ENCODE measurements around the gene SMARCB1. TPM values are rescaled to one million over a fixed set of nuclear protein-coding genes. Genes with fewer than 3 reads are reported as not detected.

SMARCB1 gene
- total RNA-seq, 2 donors from 2014 or later, result 41.4 to 45.9 TPM

DNA sequence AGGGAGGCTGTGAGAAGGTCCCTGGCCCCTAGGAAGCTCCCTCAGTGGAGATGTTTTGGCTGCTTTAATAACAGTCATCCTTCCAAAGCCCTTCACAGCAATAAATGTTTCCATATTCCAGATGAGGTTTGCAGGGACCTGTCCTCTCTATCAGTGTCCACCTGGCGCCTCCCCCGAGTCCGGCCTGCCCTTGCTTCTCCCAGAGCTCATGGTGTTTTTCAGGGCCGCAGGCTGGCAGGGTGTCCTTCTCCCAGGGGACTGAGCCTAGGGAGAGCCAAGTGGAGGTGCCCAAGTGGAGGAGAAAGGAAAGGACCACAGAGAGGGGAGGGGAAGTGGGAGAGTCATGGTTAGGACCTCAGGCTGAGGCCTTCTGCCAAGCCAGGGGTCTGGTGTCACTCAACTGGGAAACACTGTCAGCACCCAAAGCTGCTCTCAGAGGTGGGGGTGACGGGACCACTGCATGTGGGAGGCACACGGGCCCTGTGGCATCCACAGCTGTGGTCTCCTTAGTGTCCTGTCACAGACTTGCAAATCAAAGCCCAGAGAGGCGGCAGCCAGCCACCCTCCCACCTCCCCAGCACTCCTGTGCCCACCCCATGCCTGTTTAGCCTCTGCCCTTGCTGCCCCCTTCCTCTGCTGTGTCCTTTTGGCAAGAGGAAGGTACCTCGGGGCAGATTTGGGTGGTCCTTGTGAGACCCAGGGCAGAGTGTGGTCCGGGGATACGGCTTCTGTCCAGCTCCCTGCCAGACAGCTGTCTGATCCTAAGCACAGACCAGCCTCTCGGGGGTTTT lies 45.7 kb downstream of the SMARCB1 start:
- TF ChIP-seq, protein P1, sequence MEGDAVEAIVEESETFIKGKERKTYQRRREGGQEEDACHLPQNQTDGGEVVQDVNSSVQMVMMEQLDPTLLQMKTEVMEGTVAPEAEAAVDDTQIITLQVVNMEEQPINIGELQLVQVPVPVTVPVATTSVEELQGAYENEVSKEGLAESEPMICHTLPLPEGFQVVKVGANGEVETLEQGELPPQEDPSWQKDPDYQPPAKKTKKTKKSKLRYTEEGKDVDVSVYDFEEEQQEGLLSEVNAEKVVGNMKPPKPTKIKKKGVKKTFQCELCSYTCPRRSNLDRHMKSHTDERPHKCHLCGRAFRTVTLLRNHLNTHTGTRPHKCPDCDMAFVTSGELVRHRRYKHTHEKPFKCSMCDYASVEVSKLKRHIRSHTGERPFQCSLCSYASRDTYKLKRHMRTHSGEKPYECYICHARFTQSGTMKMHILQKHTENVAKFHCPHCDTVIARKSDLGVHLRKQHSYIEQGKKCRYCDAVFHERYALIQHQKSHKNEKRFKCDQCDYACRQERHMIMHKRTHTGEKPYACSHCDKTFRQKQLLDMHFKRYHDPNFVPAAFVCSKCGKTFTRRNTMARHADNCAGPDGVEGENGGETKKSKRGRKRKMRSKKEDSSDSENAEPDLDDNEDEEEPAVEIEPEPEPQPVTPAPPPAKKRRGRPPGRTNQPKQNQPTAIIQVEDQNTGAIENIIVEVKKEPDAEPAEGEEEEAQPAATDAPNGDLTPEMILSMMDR (IDR thresholded peaks at IDR 0.05), result no peak
- peaks cover 21% of the 10 kb centered on the region for H3K36me3 ChIP-seq
- no peak overlapping the region for H3K4me3 ChIP-seq
- H3K4me1 ChIP-seq, result peaks cover 0 to 90% of the 10 kb centered on the region in 2 donors
- H3K27me3 ChIP-seq, result no peaks in the 10 kb centered on the region
- H3K27ac ChIP-seq, result peak overlapping the region; percentile 88 to 90
- H3K9me3 ChIP-seq, result no peaks in the 10 kb centered on the region
- no peak for DNase-seq (ENCODE audit: low spot score)

DNA sequence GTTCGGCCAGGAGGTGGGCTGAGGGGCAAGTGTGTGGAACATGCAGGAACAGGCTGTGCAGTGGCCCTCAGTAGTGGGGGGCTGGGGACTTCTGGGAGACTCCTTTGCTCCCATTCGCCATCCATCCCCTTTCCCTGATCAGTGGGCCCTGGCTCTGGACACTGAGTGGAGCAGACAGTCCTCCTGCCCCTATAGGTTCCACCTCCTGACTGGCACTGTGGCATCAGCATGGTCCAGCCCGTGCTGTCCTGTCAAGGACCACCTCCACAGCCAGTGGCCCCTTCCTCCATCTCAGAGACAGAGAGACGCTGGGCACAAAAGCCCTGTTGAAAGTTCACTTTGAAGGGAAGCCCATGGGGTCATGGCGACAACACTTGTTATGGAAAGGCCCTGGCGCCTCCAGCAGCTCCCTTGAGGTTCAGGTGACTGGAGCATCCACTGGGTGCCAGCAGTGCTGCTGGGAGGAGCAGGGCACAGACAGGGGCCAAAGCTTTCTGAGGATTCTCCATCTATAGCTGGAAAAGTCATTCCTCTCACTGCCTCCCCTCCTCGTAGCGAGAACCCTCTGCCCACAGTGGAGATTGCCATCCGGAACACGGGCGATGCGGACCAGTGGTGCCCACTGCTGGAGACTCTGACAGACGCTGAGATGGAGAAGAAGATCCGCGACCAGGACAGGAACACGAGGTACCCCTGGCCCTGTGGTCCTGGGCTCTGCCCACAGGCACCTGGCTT lies 46.4 kb downstream of the SMARCB1 start:
- no peak for DNase-seq (ENCODE audit: low spot score)
- Histone ChIP-seq H3K27ac (peak overlapping the region; percentile 88 to 90), H3K9me3 (no peaks in the 10 kb centered on the region), H3K36me3 (peaks cover 17% of the 10 kb centered on the region), H3K4me1 (peaks cover 0 to 87% of the 10 kb centered on the region in 2 donors), H3K4me3 (no peak overlapping the region), H3K27me3 (no peaks in the 10 kb centered on the region)
- TF ChIP-seq, protein P1 (IDR thresholded peaks at IDR 0.05), result peak in 1 of 2 donors; percentile 42

GRCh38 chr22:23833911-23834317 lies 47.1 kb downstream of the SMARCB1 start:
- peaks cover 0 to 87% of the 10 kb centered on the region in 2 donors for H3K4me1 ChIP-seq
- H3K27me3 ChIP-seq, result no peaks in the 10 kb centered on the region
- TF ChIP-seq, protein P1 (IDR thresholded peaks at IDR 0.05), result no peak
- peaks cover 17% of the 10 kb centered on the region for H3K36me3 ChIP-seq
- no peak for DNase-seq (ENCODE audit: low spot score)
- no peak overlapping the region for H3K4me3 ChIP-seq
- H3K9me3 ChIP-seq, result no peaks in the 10 kb centered on the region
- peak overlapping the region; percentile 88 to 90 for H3K27ac ChIP-seq

- Histone ChIP-seq H3K4me3 (no peak overlapping the region), H3K36me3 (peaks cover 17% of the 10 kb centered on the region), H3K9me3 (no peaks in the 10 kb centered on the region), H3K27me3 (no peaks in the 10 kb centered on the region), H3K27ac (peak overlapping the region; percentile 88 to 90), H3K4me1 (peaks cover 0 to 87% of the 10 kb centered on the region in 2 donors)
- TF ChIP-seq, protein P1 (IDR thresholded peaks at IDR 0.05), result no peak
- DNase-seq (ENCODE audit: low spot score), result no peak
Measured at GRCh38 chr22:23834406-23834792, 47.6 kb downstream of the SMARCB1 start.

GRCh38 chr22:23834793-23835483 lies 48.2 kb downstream of the SMARCB1 start:
- H3K27ac ChIP-seq, result peak overlapping the region; percentile 88 to 90
- TF ChIP-seq, protein P1 (IDR thresholded peaks at IDR 0.05), result no peak
- no peaks in the 10 kb centered on the region for H3K27me3 ChIP-seq
- peaks cover 0 to 87% of the 10 kb centered on the region in 2 donors for H3K4me1 ChIP-seq
- DNase-seq (ENCODE audit: low spot score), result no peak
- peaks cover 17% of the 10 kb centered on the region for H3K36me3 ChIP-seq
- no peak overlapping the region for H3K4me3 ChIP-seq
- H3K9me3 ChIP-seq, result no peaks in the 10 kb centered on the region

All from right atrium auricular region (tissue), 2 donors.